ENCODE results near the gene SNX15.

SNX15 gene

DNA sequence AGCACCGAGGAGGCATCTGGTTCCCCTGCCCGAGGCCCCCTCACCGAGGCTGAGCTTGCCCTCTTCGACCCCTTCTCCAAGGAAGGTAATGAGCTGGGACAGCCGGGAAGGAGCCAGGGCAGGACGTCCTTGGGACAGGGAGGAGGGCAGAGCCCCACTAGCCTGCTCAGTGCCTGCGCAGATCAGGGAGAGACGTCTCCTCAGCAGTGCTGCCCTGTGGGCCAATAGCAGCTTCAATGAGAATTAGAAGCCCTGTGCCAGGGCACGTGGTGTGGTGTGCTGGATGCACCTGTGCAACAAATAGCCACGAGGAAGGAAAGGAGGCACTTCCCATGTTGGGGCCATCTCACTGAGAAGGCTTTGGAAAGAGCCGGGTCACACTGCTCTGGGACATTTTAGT, 8.3 kb downstream of the SNX15 start:
- H3K27ac ChIP-seq, result no peak overlapping the region
- TF ChIP-seq ZFX (IDR thresholded peaks at IDR 0.05; ENCODE audit: borderline replicate concordance) (no peak), CTCF (IDR thresholded peaks at IDR 0.05) (no peak)

GRCh38 chr11:65036931-65037330, 9.7 kb downstream of the SNX15 start:
- H3K27ac ChIP-seq, result no peak overlapping the region
- TF ChIP-seq ZFX (IDR thresholded peaks at IDR 0.05; ENCODE audit: borderline replicate concordance), result no peak

GRCh38 chr11:65040520-65040846, 13.2 kb downstream of the SNX15 start:
- TF ChIP-seq CTCF (IDR thresholded peaks at IDR 0.05), result no peak
- no peak for TF ChIP-seq ZFX (IDR thresholded peaks at IDR 0.05; ENCODE audit: borderline replicate concordance)

GRCh38 chr11:65040847-65041622, 13.8 kb downstream of the SNX15 start, which contains the start of gene SAC3D1:
Gene SAC3D1 (plus strand): TSS chr11:65041210. CDS start chr11:65041293, 83 bp downstream.
- TF ChIP-seq CTCF (IDR thresholded peaks at IDR 0.05) (no peak), ZFX (IDR thresholded peaks at IDR 0.05; ENCODE audit: borderline replicate concordance) (no peak)
- H3K27ac ChIP-seq, result peak within 1 kb of the TSS; percentile 95

More at GRCh38 chr11:65040520-65040846, 13.2 kb downstream of the SNX15 start:
- H3K27ac ChIP-seq, result peak overlapping the region; percentile 95

DNA sequence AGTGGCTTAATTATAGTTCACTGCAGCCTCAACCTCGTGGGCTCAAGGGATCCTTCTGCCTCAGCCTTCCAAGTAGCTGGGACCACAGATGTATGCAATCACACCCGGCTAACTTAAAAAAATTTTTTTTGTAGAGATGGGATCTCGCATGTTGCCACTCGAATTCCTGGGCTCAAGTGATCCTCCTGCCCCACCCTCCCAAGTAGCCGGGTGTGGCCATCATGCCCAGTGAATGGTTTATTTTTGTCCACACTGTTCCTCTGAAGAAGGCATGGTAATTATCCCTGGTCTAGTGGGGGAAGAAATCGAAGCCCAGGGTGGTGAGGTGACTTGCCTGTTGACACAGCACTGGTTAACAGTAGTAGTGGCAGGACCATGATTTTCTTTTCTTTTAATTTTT, 15.7 kb downstream of the SNX15 start:
- H3K27ac ChIP-seq, result 0 out of 2 replicates have a peak overlapping the region, but pooled peaks have one; percentile 7
- TF ChIP-seq ZFX (IDR thresholded peaks at IDR 0.05; ENCODE audit: borderline replicate concordance) (no peak), CTCF (IDR thresholded peaks at IDR 0.05) (no peak)

- no peak overlapping the region for H3K27ac ChIP-seq
- no peak for TF ChIP-seq ZFX (IDR thresholded peaks at IDR 0.05; ENCODE audit: borderline replicate concordance)
- no peak for TF ChIP-seq CTCF (IDR thresholded peaks at IDR 0.05)
These were observed 16.8 kb downstream of the SNX15 start for GRCh38 chr11:65043881-65044501.

- no peak overlapping the region for H3K27ac ChIP-seq
- TF ChIP-seq CTCF (IDR thresholded peaks at IDR 0.05) (no peak), ZFX (IDR thresholded peaks at IDR 0.05; ENCODE audit: borderline replicate concordance) (no peak)
These were observed 17.8 kb downstream of the SNX15 start for GRCh38 chr11:65045061-65045460.
